ENCODE results near the gene C2orf15. TPM values are rescaled to one million over a fixed set of nuclear protein-coding genes. Genes with fewer than 3 reads are reported as not detected.

Gene C2orf15
- total RNA-seq, 1 donor from 2014 or later, result 5.6 TPM

- no peak for TF ChIP-seq CTCF (conservative IDR thresholded peaks at IDR 0.05)
- no peaks in the 10 kb centered on the region for H3K27me3 Mint-ChIP-seq
- no peaks in the 10 kb centered on the region for H3K4me1 Mint-ChIP-seq (ENCODE audit: unreplicated experiment)
- no peak overlapping the region for H3K27ac Mint-ChIP-seq
- DNase-seq (ENCODE audit: extremely low spot score, unreplicated experiment), result no peak
- no peak overlapping the region for H3K4me3 Mint-ChIP-seq
- H3K36me3 Mint-ChIP-seq, result peaks cover 19% of the 10 kb centered on the region
- H3K9me3 Mint-ChIP-seq, result no peaks in the 10 kb centered on the region
These were observed 58.7 kb downstream of the C2orf15 start for GRCh38 chr2:99200076-99200800.

Other genes starting within 250 kb of the C2orf15 start
- 6.2 and 9.6 TPM in 2 replicates for gene CRACDL, start 205.5 kb upstream of the C2orf15 start, total RNA-seq (ENCODE audit: low replicate concordance)
- gene TSGA10, start 13.2 kb downstream of the C2orf15 start, total RNA-seq (ENCODE audit: low replicate concordance), result 7.4 and 10.9 TPM in 2 replicates
- gene LIPT1, start 13.3 kb downstream of the C2orf15 start, total RNA-seq (ENCODE audit: low replicate concordance), result 5.0 and 5.3 TPM in 2 replicates
- gene MITD1, start 39.4 kb downstream of the C2orf15 start, total RNA-seq (ENCODE audit: low replicate concordance), result 27.8 and 30.0 TPM in 2 replicates
- 25.1 and 38.4 TPM in 2 replicates for gene MRPL30, start 39.5 kb downstream of the C2orf15 start, total RNA-seq (ENCODE audit: low replicate concordance)
- not detected in 2 replicates for gene LYG2, start 114.0 kb downstream of the C2orf15 start, total RNA-seq (ENCODE audit: low replicate concordance)
- 1.6 and 2.1 TPM in 2 replicates for gene LYG1, start 159.5 kb downstream of the C2orf15 start, total RNA-seq (ENCODE audit: low replicate concordance)
- gene TXNDC9, start 194.6 kb downstream of the C2orf15 start, total RNA-seq (ENCODE audit: low replicate concordance), result 27.6 and 29.1 TPM in 2 replicates
- 44.2 and 44.8 TPM in 2 replicates for gene EIF5B, start 195.7 kb downstream of the C2orf15 start, total RNA-seq (ENCODE audit: low replicate concordance)